ENCODE results near the gene MAP1LC3B2. TPM values are rescaled to one million over a fixed set of nuclear protein-coding genes. Genes with fewer than 3 reads are reported as not detected.

Gene MAP1LC3B2
- polyA plus RNA-seq, 1 of the 3 experiments (the other 2 are of a cell fraction), result 0.76 TPM

DNA sequence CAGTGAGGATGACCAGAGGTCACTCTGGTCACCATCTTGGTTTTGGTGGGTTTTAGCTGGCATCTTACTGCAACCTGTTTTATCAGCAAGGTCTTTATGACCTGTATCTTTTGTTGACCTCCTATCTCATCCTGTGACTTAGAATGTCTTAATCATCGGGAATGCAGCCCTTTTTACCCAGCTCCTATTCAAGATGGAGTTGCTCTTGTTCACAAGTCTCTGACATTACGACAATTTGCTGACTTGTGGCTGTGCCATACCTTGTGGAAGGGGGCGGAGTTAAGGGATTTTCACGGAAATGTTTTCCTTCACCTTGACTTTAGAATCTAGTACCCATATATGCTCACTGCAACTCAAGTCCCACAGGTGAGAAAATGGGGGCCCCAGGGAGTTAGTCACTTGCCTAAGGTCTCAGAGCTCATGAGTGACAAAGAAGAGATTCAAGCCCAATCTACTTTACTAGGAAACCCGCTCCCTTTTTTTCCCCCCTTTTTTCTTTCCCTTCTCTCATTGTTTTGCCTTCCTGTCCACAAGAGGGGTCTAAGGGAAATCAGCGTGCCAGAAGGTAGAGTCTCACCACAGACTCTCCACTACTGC, 2.7 kb upstream of the MAP1LC3B2 start:
- no peak for DNase-seq
- H3K4me2 ChIP-seq, result no peak overlapping the region
- ChIA-PET POLR2A (no interaction called here), CTCF (interaction anchor here (0.7 kb wide), 1 partner anchor 13 kb away, joined by 4 read pairs; no protein-coding TSS in a partner anchor)
- no peaks in the 10 kb centered on the region for H3K79me2 ChIP-seq (ENCODE audit: insufficient read depth)
- H3K27ac ChIP-seq (ENCODE audit: low read depth in 2 of 2, low read length in 1 of 2), result no peak overlapping the region
- H4K20me1 ChIP-seq (ENCODE audit: insufficient read depth), result no peaks in the 10 kb centered on the region
- H3K36me3 ChIP-seq (replicated peaks in 1 of 2; ENCODE audit: control insufficient read depth in 1 of 2, insufficient read depth in 2 of 2, low read length in 1 of 2), result no peaks in the 10 kb centered on the region
- H3K9me3 ChIP-seq, result no peaks in the 10 kb centered on the region
- peaks cover 0 to 7% of the 10 kb centered on the region in 2 experiments; a peak in 1 of 4 replicates for H3K4me1 ChIP-seq (ENCODE audit: control insufficient read depth in 1 of 2, insufficient read depth in 2 of 2, low read depth in 1 of 2, low read length in 1 of 2)
- H3F3A ChIP-seq (replicated peaks; ENCODE audit: insufficient read depth), result no peaks in the 10 kb centered on the region
- H3K9ac ChIP-seq, result no peak overlapping the region
- H3K27me3 ChIP-seq (ENCODE audit: insufficient read depth), result no peaks in the 10 kb centered on the region
- H2AFZ ChIP-seq (ENCODE audit: low read depth), result no peak overlapping the region
- TF ChIP-seq RCOR1 (IDR thresholded peaks at IDR 0.05; ENCODE audit: low read length) (no peak), ELF1 (IDR thresholded peaks at IDR 0.05) (no peak), SMC3 (IDR thresholded peaks at IDR 0.05; ENCODE audit: low read depth, low read length) (no peak), TAF1 (IDR thresholded peaks at IDR 0.05; ENCODE audit: borderline replicate concordance, low read depth, low read length) (no peak), FOSL2 (IDR thresholded peaks at IDR 0.05; ENCODE audit: borderline replicate concordance, low read depth) (no peak), JUND (IDR thresholded peaks at IDR 0.05) (no peak), GABPA (IDR thresholded peaks at IDR 0.05; ENCODE audit: low read depth) (no peak), EP300 (IDR thresholded peaks at IDR 0.05; ENCODE audit: borderline replicate concordance in 1 of 2, low read depth in 1 of 2, low read length in 1 of 2) (no peak), FOXJ3 (CRISPR knock-in tag; IDR thresholded peaks at IDR 0.05) (no peak), NFIC (IDR thresholded peaks at IDR 0.05; ENCODE audit: borderline replicate concordance) (no peak)
- TF ChIP-seq, protein P1, sequence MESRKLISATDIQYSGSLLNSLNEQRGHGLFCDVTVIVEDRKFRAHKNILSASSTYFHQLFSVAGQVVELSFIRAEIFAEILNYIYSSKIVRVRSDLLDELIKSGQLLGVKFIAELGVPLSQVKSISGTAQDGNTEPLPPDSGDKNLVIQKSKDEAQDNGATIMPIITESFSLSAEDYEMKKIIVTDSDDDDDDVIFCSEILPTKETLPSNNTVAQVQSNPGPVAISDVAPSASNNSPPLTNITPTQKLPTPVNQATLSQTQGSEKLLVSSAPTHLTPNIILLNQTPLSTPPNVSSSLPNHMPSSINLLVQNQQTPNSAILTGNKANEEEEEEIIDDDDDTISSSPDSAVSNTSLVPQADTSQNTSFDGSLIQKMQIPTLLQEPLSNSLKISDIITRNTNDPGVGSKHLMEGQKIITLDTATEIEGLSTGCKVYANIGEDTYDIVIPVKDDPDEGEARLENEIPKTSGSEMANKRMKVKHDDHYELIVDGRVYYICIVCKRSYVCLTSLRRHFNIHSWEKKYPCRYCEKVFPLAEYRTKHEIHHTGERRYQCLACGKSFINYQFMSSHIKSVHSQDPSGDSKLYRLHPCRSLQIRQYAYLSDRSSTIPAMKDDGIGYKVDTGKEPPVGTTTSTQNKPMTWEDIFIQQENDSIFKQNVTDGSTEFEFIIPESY (IDR thresholded peaks at IDR 0.05; ENCODE audit: borderline replicate concordance, low read depth), result no peak
- TF ChIP-seq, protein P2, sequence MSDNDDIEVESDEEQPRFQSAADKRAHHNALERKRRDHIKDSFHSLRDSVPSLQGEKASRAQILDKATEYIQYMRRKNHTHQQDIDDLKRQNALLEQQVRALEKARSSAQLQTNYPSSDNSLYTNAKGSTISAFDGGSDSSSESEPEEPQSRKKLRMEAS (IDR thresholded peaks at IDR 0.05; ENCODE audit: low read depth), result no peak
- TF ChIP-seq, protein P3, sequence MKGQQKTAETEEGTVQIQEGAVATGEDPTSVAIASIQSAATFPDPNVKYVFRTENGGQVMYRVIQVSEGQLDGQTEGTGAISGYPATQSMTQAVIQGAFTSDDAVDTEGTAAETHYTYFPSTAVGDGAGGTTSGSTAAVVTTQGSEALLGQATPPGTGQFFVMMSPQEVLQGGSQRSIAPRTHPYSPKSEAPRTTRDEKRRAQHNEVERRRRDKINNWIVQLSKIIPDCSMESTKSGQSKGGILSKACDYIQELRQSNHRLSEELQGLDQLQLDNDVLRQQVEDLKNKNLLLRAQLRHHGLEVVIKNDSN (IDR thresholded peaks at IDR 0.05; ENCODE audit: borderline replicate concordance, low read depth), result no peak
- TF ChIP-seq, protein P4, sequence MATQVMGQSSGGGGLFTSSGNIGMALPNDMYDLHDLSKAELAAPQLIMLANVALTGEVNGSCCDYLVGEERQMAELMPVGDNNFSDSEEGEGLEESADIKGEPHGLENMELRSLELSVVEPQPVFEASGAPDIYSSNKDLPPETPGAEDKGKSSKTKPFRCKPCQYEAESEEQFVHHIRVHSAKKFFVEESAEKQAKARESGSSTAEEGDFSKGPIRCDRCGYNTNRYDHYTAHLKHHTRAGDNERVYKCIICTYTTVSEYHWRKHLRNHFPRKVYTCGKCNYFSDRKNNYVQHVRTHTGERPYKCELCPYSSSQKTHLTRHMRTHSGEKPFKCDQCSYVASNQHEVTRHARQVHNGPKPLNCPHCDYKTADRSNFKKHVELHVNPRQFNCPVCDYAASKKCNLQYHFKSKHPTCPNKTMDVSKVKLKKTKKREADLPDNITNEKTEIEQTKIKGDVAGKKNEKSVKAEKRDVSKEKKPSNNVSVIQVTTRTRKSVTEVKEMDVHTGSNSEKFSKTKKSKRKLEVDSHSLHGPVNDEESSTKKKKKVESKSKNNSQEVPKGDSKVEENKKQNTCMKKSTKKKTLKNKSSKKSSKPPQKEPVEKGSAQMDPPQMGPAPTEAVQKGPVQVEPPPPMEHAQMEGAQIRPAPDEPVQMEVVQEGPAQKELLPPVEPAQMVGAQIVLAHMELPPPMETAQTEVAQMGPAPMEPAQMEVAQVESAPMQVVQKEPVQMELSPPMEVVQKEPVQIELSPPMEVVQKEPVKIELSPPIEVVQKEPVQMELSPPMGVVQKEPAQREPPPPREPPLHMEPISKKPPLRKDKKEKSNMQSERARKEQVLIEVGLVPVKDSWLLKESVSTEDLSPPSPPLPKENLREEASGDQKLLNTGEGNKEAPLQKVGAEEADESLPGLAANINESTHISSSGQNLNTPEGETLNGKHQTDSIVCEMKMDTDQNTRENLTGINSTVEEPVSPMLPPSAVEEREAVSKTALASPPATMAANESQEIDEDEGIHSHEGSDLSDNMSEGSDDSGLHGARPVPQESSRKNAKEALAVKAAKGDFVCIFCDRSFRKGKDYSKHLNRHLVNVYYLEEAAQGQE (IDR thresholded peaks at IDR 0.05; ENCODE audit: low read depth, low read length), result no peak
- TF ChIP-seq, protein P5, sequence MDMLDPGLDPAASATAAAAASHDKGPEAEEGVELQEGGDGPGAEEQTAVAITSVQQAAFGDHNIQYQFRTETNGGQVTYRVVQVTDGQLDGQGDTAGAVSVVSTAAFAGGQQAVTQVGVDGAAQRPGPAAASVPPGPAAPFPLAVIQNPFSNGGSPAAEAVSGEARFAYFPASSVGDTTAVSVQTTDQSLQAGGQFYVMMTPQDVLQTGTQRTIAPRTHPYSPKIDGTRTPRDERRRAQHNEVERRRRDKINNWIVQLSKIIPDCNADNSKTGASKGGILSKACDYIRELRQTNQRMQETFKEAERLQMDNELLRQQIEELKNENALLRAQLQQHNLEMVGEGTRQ (IDR thresholded peaks at IDR 0.05; ENCODE audit: borderline replicate concordance, low read depth, low read length), result no peak
- TF ChIP-seq, protein P6, sequence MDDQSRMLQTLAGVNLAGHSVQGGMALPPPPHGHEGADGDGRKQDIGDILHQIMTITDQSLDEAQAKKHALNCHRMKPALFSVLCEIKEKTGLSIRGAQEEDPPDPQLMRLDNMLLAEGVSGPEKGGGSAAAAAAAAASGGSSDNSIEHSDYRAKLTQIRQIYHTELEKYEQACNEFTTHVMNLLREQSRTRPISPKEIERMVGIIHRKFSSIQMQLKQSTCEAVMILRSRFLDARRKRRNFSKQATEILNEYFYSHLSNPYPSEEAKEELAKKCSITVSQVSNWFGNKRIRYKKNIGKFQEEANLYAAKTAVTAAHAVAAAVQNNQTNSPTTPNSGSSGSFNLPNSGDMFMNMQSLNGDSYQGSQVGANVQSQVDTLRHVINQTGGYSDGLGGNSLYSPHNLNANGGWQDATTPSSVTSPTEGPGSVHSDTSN (IDR thresholded peaks at IDR 0.05), result no peak
- no peak overlapping the region for H3K4me3 ChIP-seq (ENCODE audit: low read depth in 2 of 2, low read length in 1 of 2)
- WGBS (ENCODE audit: low lambda C conversion rate), result 87% methylated on average over 6 of the region's 6 CpGs
- no peaks in the 10 kb centered on the region for H3K9me2 ChIP-seq

Measured in SK-N-SH (cell line).